ENCODE measurements around the gene RIPOR2.

DNA sequence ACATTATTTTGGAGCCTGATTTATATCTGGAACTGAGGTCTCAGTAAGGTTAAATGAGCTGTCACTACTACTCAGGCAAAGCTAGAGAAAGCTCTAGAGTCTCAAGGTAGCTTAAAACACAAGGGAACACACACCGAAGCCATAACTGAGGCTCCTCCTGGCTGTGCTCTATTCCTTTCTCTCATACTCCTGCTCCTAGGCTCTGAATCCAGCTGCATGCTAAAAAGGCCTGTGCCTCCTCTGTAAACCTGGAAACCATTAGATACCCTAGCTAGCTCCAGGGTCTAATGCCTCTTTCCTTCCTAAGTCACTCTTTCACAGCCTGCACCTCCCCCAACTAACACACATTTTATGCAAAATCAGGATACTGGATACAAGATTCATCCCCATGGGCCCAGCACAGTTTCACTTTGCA, 17.1 kb downstream of the RIPOR2 start:
- no peak for TF ChIP-seq CTCF (IDR thresholded peaks at IDR 0.05)
- no peak for TF ChIP-seq ZFX (IDR thresholded peaks at IDR 0.05; ENCODE audit: borderline replicate concordance)

Data from 22Rv1 (cell line).